ENCODE measurements around the gene GAS2L2.

Gene GAS2L2

DNA sequence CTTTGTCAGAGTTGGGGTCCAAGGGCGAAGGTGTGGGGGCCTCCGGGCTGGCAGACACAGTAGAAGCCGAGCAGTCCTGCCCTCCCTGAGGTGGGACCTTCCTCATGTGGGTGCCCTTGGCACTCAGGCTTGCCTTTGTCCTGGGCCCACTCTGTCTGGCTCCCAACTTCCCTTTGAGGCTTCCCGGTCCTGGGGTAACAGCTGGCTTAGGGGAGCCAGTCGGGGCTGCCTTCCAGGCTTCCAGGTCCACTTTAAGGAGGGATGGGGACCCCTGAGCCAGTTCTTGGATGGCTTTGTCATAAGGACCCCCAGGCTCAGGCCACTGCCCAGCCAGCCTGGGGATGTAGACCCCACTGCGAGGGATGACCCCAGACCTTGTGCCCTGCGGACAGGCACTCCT is 7.8 kb downstream of the GAS2L2 start:
- no peak for DNase-seq

DNA sequence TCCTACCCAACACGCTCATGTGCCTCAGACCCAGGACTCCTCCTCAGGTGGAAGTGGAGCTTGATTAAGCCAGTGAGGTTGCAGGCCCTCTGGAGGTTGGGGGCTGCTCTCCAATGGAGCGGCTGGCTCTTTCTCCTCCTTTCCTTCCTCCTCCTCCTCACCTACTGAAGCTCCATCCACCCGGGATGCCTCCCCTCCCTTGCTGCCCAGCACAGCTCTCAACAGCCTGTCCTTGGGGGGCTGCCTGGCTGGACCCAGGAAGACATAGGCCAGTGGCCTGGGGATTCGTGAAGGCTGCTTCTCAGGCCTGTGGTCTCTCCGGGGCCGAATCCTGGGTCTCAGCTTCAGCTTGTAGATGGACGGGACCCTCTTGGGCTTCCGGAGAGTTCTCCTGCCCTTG is 8.2 kb downstream of the GAS2L2 start:
- DNase-seq = no peak

- DNase-seq = no peak
Measured at GRCh38 chr17:35743626-35744328, 9.3 kb downstream of the GAS2L2 start.

GRCh38 chr17:35742896-35743477 is 10.1 kb downstream of the GAS2L2 start:
- DNase-seq = no peak

GRCh38 chr17:35742496-35742895 is 10.5 kb downstream of the GAS2L2 start:
- no peak for DNase-seq

- DNase-seq = peak in 1 of 4 experiments; percentile 13
Measured at GRCh38 chr17:35740997-35741931, 11.8 kb downstream of the GAS2L2 start.

DNA sequence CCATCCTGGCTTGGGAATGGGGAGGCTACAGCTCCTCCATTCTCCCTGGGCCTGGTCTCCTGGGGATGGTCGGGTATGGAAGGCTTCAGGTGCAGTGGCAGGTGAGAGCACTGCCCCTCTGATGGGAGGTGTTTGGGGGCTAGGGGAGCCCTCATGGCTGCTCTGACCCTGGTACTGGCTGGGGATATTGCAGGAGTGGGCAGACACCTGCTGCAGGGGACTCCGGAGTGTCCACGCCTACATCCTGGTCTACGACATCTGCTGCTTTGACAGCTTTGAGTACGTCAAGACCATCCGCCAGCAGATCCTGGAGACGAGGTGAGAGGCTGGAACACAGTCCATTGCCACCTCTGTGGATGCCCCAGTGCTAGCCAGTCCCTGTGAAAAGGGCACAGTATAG is 12.8 kb downstream of the GAS2L2 start:
- DNase-seq = no peak

DNA sequence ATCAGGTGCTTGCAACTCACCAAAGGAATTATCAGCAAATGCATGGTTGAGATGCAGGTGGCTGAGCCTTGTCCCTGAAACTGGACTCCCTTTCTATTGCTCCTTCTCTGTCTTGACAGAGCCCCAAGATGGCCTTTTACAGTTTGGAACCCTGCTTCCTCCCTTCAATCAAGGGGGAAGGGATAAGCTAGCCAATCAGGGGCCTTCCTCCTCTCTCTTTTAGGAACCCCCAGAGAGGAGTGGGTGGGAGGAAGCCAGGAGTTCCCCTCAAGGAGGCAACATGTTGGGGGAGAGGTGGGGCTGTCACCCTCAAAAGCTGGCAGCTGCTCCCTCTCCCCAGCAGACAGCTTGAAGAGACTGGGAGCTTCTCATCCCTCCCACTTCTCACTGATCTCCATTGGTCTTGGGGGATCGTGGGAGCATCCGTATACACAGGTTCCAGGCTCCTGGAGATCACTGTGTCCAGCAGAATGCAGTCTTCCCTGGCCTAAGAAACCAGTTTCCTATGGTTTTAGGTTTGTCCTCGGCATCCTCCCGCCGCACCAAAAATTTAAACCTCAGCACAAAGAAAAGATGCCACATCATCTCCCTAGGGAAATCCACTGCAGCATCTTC is 14.4 kb downstream of the GAS2L2 start:
- no peak for DNase-seq

GRCh38 chr17:35736236-35736635 is 16.8 kb downstream of the GAS2L2 start:
- DNase-seq = no peak

GRCh38 chr17:35735036-35735805 is 17.8 kb downstream of the GAS2L2 start:
- DNase-seq = no peak

DNA sequence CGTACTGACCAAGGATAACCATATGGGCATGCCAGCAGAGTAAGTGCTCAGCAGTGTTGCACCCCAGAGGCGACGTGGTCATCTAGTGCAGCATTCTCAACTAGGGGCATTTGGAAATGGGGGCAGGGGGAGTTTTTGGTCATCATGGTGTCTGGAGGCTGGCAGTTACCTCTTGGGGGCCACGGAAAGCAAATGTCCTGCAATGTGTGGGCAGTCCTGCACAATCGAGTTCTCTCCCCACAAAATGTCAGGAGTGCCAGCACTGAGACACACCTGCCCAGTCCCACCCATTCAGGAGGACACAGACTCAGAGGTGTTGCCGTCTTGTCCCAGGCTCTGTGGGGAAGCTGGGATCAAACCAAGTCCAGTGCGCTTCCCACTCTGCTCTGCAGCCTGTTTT is 18.6 kb downstream of the GAS2L2 start:
- no peak for DNase-seq

DNA sequence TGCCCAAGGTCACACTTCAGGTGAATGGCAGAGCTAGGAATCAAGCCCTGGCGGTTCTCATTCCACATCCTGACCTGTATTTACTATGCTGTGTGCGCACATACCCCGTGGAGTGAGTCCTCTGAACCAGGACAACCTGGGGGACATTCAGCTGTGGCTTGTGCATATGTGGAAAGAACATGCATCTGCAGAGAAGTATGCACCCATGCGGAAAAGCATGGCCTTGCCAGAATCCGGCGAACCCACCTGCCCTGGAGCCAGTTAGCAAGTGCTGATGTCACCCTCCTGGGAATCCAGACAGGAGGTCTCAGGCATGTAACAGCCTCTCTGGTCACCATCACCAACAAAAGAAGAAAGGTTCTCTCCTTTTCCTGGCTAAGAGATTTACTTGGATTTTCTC is 19.7 kb downstream of the GAS2L2 start:
- no peak for DNase-seq

GRCh38 chr17:35732806-35733136 is 20.3 kb downstream of the GAS2L2 start:
- DNase-seq = no peak

DNA sequence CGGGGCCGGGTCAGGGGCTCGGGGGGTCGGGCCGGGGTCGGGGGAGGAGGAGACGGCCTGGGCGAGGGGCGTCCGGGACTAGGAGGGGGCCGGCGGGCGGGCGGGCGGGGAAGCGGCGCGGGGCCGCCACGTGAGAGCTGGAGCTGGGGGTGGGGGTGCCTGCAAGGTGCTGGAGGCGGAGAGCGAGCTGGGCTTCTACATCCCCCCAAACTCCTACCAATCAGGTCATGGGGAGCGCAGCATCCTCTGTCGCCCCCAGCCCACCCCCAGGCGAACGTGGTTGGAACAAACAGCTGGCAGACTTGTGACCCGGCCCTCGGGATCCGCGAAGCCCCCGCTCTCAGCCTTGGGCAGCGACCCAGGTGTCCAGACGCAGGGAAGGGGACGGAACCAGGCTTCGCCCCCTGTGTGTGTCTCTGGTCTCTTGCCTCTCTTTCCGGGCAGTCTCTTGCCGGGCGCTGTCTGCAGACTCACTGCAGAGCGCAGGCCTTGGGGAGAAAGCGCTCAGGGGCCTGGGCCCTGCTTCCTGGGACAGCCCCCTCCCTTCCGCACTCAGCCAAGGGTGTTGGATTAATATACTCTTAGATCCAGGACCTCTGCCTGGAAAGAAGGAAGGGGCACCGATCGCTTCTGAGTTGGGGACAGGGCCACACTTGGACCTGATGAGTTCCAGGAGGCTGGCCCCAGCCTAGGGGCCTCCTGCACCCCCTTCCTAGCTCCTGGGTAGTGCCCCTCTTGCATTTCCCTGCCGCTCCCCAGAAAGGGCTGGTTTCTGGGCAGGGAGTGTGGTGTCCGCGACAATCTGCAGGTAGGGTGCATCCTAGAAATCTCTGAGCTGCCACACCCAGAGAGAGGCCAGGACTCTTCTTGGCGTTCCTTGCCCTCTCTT is 20.9 kb downstream of the GAS2L2 start:
- no peak for DNase-seq

DNA sequence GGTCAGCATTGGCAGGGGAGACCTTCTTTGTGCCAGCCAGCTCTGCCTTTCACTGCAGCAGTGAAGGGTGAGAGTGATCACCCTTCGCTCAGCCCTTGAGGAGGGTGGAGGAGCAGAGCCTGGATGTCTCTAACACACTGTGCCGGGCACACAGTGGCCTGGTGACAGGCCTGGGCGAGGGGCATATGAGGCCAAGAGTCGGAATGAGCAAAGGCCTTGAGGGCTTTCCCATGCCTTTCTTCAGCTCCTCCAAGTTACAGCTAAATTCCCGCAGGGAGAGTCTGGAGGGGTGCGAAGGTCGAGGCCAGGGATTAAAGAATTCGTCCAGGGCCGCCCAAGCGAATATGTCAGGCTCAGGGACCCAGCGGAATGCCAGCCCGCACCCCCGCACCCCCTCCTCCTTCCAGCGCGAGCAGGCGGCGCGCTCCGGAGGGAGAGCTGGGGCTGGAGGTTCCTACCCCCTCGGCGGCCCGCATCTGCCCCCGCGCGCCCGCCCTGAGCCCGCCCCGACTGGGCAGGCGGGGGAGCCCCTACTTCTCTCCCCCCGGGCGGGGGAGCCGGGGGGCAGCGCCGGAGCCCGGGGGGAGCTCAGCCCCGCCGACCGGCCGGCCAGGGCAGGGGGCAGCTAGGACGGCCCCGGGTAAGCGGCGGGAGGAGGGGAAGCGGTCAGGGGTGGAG is 21.7 kb downstream of the GAS2L2 start, which contains the start of gene RASL10B:
Gene RASL10B (plus strand): TSS at position 401 of the 678 bp plus-strand sequence. CDS start 3,546 bp downstream, outside the sequence.
- peak in 2 of 4 experiments; percentile 25 to 48 for DNase-seq

GRCh38 chr17:35730400-35731005 is 22.5 kb downstream of the GAS2L2 start:
- DNase-seq = no peak

GRCh38 chr17:35729405-35729833 is 23.6 kb downstream of the GAS2L2 start:
- DNase-seq = no peak

DNA sequence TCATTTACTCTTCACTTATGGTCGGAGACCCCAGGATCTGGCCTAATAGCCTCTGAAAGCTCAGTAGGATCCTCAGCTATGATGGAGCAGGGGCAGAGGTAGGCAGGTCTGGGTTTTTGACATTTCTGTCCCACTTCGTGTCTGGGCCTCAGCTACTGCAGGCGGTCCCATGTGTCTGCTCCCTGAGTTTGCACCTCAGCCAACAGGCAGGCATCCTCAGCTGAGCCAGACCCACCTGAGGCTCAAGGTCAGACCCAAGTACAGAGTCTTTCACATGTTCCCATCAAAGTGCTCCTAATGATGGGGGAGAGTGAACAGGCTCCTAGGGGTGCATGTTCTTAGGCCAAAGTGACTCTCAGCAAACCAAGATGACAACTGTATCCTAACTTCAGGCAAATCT is 24.5 kb downstream of the GAS2L2 start:
- DNase-seq = no peak

- DNase-seq = no peak
Measured at GRCh38 chr17:35727635-35728034, 25.4 kb downstream of the GAS2L2 start.

GRCh38 chr17:35726953-35727460 is 26.0 kb downstream of the GAS2L2 start:
- no peak for DNase-seq

All from activated naive CD4-positive, alpha-beta T cell (primary cell).